GM12878 (cell line): ENCODE measurements around the gene COMMD7. TPM values are rescaled to one million over a fixed set of nuclear protein-coding genes. Genes with fewer than 3 reads are reported as not detected.
A peak's percentile ranks its signal among the peaks of the same experiment; 100 is the strongest.

ENCODE experiments used
- ATF7 ChIP-seq: fragments of 450-650 bp; IDR thresholded peaks from 2 replicates; pipeline ENCODE4 v1.6.1; 2016; ENCODE audit warnings: low read depth, mild to moderate bottlenecking
- BCL3 ChIP-seq: IDR thresholded peaks from 2 replicates; pipeline ENCODE4 v1.6.1; 2011; ENCODE audit warnings: borderline replicate concordance, low read depth, mild to moderate bottlenecking, moderate library complexity, low read length; ENCODE audit not compliant: insufficient read depth, poor library complexity, severe bottlenecking
- CTCF ChIP-seq, 3 experiments: IDR thresholded peaks in 2 of 3; conservative IDR thresholded peaks in 1 of 3; 2 replicates each; pipeline ENCODE4 v1.5.1; 2011; ENCODE audit warnings: low read depth in 3 of 3, low read length in 3 of 3, mild to moderate bottlenecking in 3 of 3, control low read depth in 2 of 3, moderate library complexity in 2 of 3, inconsistent platforms in 1 of 3, mixed read lengths in 1 of 3; ENCODE audit not compliant: control insufficient read depth in 2 of 3, insufficient read depth in 1 of 3; ENCODE audit errors: extremely low read depth in 1 of 3
- E2F4 ChIP-seq: IDR thresholded peaks from 2 replicates; pipeline ENCODE4 v1.6.1; 2012; ENCODE audit warnings: low read depth, low read length, improper control_type of control experiment
- ESRRA ChIP-seq: IDR thresholded peaks from 2 replicates; pipeline ENCODE4 v1.6.1; 2012; ENCODE audit warnings: mild to moderate bottlenecking, low read length, improper control_type of control experiment
- HDAC2 ChIP-seq: fragments of 200-600 bp; sonication (generic); IDR thresholded peaks from 2 replicates; pipeline ENCODE4 v1.6.1; 2017
- IKZF1 ChIP-seq: fragments of 450-650 bp; conservative IDR thresholded peaks from 2 replicates; pipeline ENCODE4 v1.6.1; 2017; ENCODE audit warnings: antibody characterized with exemption, mild to moderate bottlenecking
- LARP7 ChIP-seq: fragments of 450-650 bp; IDR thresholded peaks from 2 replicates; pipeline ENCODE4 v1.6.1; 2017; ENCODE audit warnings: mild to moderate bottlenecking
- MYB ChIP-seq: fragments of 150-350 bp; IDR thresholded peaks from 2 replicates; pipeline ENCODE4 v1.6.1; 2014; ENCODE audit warnings: mild to moderate bottlenecking, low read depth, low read length, borderline replicate concordance
- NKRF ChIP-seq: fragments of 450-650 bp; conservative IDR thresholded peaks from 2 replicates; pipeline ENCODE4 v1.6.1; 2017; ENCODE audit warnings: mild to moderate bottlenecking, moderate library complexity
- PAX8 ChIP-seq: fragments of 450-650 bp; IDR thresholded peaks from 2 replicates; pipeline ENCODE4 v1.6.1; 2017; ENCODE audit warnings: mild to moderate bottlenecking, moderate library complexity
- POLR2A ChIP-seq: IDR thresholded peaks from 2 replicates; pipeline ENCODE4 v1.6.1; 2011; ENCODE audit warnings: low read depth, mild to moderate bottlenecking, low read length
- RB1 ChIP-seq: fragments of 450-650 bp; formaldehyde crosslinking; IDR thresholded peaks from 2 replicates; pipeline ENCODE4 v1.6.1; 2017; ENCODE audit warnings: mild to moderate bottlenecking, borderline replicate concordance
- TCF3 ChIP-seq: IDR thresholded peaks from 2 replicates; pipeline ENCODE4 v1.6.1; 2012; ENCODE audit warnings: low read depth, mild to moderate bottlenecking, low read length, borderline replicate concordance; ENCODE audit not compliant: insufficient read depth
- ZBTB33 ChIP-seq: fragments of 450-650 bp; IDR thresholded peaks from 2 replicates; pipeline ENCODE4 v1.6.1; 2017; ENCODE audit warnings: mild to moderate bottlenecking
- ZNF24 ChIP-seq: fragments of 450-650 bp; IDR thresholded peaks from 2 replicates; pipeline ENCODE4 v1.6.1; 2017; ENCODE audit warnings: antibody characterized with exemption, mild to moderate bottlenecking
- polyA plus RNA-seq, 11 experiments: library from polyadenylated mRNA; depleted of rRNA in 4 of 11; unstranded in 6 of 11; stranded (reverse) in 5 of 11; fragments of >200 nt; fragmentation: Nextera tagmentation in 4 of 11; fragmentation: Illumina TruSeq in 1 of 11; extraction: Ambion mirVana in 4 of 11; extraction: Trizol in 1 of 11; gene quantifications; 1 replicate in 1 of 11; 2 replicates in 10 of 11; pipeline versions ENCODE4 v1.2.1 to v1.2.3, GENCODE V29; 2011 to 2016; ENCODE audit warnings: inconsistent platforms in 2 of 11, missing spikeins in 2 of 11, low read depth in 1 of 11
- total RNA-seq, 4 experiments: library from RNA; depleted of rRNA in 3 of 4; stranded (reverse); fragments of >200 nt in 3 of 4; fragmentation: Illumina TruSeq in 1 of 4; extraction: Trizol in 1 of 4; gene quantifications; 2 replicates each; pipeline versions ENCODE4 v1.2.1 to v1.2.3, GENCODE V29; 2013 to 2021

Gene COMMD7
- total and polyA plus RNA-seq, 10 of the 15 experiments (the other 5 are each of a cell fraction or from before 2014, with no cell fraction given): 9.1 to 61.0 (median 27.7) TPM

- TF ChIP-seq CTCF (IDR thresholded peaks at IDR 0.05 in 2 of 3, conservative IDR thresholded peaks at IDR 0.05 in 1 of 3; ENCODE audit: control insufficient read depth in 2 of 3, extremely low read depth in 1 of 3, insufficient read depth in 1 of 3, low read depth in 3 of 3, low read length in 3 of 3): 0 out of 6 replicates have a peak, but pooled peaks of 1 of the 3 experiments have one; percentile 1
- TF ChIP-seq PAX8: no peak
- TF ChIP-seq ESRRA: no peak
- peak; percentile 87 for TF ChIP-seq IKZF1
- TF ChIP-seq NKRF: peak; percentile 69; the same call in 1 of the 2 replicates
- TF ChIP-seq HDAC2: no peak
- peak; percentile 72; the same call in 1 of the 2 replicates for TF ChIP-seq LARP7
- TF ChIP-seq ZBTB33: no peak
- TF ChIP-seq MYB: no peak
- peak; percentile 60 for TF ChIP-seq POLR2A
- TF ChIP-seq E2F4: peak; percentile 77
- 0 out of 2 replicates have a peak, but pooled peaks have one; percentile 18 for TF ChIP-seq TCF3
- TF ChIP-seq ZNF24: no peak
- peak; percentile 40; the same call in 1 of the 2 replicates for TF ChIP-seq RB1
- no peak for TF ChIP-seq ATF7
- TF ChIP-seq BCL3: no peak
Observed at GRCh38 chr20:32761831-32762753, 18.8 kb upstream of the COMMD7 start, which contains the start of gene DNMT3B (continued).
